Astrocyte of the hippocampus (primary cell): Measurements from ENCODE around the gene MAP4K2.
A peak's percentile ranks its signal among the peaks of the same experiment; 100 is the strongest.

ENCODE experiments used
- DNase-seq: peaks from one replicate; pipeline ENCODE4 v3.0.0; 2011; ENCODE audit warnings: low read depth, low spot score

Gene MAP4K2

DNA sequence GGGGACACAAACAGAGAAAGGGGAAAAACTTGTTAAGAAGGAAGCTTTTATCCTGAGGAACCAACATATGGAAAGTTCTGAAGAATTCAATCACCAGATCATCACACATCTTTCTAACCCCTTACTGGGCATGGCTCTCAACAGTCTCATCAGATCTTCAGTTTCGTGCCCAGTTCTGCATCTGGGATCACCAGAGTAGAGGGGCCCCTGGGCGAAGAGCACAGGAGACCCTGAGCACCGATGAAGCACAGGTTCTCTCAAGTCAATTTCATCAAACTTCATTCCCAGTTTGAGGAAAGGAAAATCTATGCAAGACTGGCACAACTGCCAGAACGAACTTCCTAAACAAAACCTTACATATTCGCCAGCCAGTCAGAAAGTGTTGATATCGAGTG is 34.7 kb downstream of the MAP4K2 start:
- no peak for DNase-seq

DNA sequence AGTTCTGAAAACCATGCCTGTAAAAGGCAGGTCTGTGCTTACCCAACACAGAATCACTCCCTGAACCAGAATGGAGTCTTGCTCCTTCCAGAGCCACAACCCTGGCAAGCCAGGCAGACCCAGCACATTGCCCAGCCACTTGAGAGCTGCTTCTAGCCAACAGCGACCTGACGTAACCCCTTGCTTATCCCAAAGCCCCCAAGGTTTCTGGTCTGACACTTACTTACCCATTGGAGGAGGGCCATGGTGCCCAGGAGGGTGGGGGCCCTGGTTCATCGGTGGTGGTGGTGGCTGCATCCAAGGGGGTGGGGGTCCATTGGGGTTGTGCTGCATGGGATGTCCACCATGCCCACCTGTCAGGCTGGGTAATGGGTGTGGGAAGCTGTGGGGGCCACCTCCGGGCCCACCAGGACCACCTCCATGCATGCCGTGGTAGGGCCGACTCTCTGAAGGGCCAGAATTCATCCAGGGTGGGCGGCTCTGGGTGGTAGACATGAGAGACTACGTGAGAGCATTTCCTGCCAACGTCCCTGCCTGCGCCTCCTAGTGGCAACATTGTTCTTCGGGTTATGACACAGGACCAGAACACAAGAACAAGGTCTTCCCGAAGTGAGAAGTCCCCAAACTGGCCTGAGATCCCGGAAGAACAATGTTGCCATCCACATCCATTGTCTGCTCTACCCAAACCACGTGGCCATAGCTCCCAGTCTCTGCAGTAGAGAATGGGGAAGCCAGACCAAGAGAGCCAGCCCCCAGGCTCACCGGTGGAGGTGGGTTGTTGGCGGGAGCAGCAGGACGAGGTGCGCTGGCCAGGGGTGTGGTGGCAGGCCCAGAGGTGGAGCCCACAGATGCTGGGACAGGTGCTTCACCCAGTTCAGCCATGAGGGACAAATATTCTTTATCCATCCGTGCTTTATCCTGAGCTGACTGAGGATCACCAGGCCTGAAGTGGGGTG is 35.4 kb downstream of the MAP4K2 start:
- peak; percentile 79 for DNase-seq

DNA sequence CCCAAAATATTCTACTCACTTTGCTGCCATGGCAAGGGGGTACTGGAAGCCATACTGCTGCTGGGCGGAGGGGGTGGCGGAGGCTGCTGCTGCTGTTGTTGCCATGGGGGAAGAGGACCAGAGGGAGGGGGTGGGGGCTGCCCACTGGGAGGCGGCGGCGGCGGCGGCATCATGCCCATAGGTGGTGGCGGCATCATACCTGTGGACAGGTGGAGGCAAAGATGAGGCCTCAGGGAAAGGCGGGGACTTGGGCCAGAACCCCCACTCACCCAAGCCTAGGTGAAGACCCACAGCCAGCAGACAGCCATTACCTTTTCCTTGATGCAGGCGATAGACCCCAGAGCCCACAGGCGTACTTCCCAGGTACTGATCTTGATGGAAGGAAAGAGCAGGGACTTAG is 36.1 kb downstream of the MAP4K2 start:
- no peak for DNase-seq

- no peak for DNase-seq
Observed at GRCh38 chr11:64765851-64766665, 37.0 kb downstream of the MAP4K2 start.

GRCh38 chr11:64765291-64765850 is 37.6 kb downstream of the MAP4K2 start:
- no peak for DNase-seq

DNA sequence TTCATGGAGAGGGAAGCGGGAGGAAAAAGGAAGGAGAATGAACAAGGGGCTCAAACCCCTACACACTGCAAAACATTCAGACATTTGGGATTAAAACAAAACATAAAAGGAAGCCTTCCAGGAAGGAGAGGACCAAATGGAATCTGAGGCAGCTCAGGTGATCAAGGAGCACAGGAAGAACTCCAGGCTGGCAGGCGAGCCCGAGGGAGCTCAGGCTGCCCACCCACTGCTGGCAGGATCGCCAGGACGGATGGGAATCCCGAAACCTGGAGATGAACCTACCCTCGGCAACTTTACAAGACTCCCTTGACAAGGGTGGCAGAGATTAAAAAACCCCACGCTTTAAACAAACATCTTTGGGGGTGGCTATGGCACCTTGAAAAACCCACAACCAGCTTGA is 38.3 kb downstream of the MAP4K2 start:
- DNase-seq = no peak

GRCh38 chr11:64764040-64764611 is 38.9 kb downstream of the MAP4K2 start:
- DNase-seq = no peak

DNA sequence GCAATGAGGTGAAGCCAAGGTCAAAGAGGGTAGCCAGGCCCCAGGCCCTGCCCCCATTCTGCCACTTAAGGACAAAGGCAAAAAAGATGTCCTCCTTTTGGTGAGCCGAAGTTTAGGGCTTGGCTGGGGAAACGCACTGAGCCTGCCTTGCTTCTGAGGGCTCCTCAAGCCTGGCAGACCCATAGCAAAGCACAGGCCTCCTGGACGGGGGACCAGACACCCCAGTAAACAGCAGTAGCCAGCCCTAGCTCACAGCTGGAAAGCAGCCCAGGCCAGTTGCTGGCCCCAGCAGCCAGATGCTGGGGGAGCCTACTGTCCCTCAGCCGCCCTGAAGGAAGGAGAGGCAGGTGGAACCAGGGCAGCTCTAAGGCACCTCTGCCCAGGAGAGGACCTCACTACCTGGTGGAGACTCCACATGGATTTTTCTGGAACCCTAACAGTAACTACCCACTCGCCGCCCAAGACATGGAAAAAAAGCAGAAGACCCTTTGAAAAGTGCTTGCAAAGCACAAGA is 39.4 kb downstream of the MAP4K2 start:
- no peak for DNase-seq

GRCh38 chr11:64762674-64763525 is 40.1 kb downstream of the MAP4K2 start:
- DNase-seq = peak; percentile 84

- no peak for DNase-seq
Observed at GRCh38 chr11:64762277-64762673, 40.7 kb downstream of the MAP4K2 start.

DNA sequence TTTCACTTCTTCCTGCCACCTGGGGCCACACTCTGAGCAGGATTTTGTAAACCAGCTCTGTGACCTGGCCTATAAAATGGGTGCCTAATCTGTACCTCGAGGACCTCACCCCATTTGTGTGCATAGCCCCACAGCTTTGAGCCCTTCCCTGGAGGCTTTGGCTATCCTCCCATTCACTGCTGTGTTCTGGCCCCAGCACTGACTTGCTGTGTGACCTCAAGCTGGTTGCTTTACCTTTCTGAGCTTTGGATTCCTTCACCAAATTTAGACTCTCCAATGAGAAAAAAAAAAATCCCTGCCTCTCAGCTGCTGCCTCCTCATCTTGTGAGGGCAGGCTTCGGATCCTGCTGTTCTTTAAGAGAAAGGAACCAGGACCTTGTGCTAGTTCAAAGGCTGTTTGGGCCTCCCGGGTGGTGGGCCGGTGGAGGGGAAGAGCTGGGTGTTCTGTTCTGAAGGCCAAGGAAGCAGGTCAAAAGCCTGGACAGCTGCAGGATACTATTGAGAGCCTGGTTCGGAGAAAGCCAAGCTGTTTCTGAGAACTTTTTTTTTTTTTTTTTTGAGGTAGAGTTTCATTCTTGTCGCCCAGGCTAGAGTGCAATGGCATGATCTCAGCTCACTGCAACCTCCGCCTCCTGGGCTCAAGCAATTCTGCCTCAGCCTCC is 42.1 kb downstream of the MAP4K2 start:
- no peak for DNase-seq

DNA sequence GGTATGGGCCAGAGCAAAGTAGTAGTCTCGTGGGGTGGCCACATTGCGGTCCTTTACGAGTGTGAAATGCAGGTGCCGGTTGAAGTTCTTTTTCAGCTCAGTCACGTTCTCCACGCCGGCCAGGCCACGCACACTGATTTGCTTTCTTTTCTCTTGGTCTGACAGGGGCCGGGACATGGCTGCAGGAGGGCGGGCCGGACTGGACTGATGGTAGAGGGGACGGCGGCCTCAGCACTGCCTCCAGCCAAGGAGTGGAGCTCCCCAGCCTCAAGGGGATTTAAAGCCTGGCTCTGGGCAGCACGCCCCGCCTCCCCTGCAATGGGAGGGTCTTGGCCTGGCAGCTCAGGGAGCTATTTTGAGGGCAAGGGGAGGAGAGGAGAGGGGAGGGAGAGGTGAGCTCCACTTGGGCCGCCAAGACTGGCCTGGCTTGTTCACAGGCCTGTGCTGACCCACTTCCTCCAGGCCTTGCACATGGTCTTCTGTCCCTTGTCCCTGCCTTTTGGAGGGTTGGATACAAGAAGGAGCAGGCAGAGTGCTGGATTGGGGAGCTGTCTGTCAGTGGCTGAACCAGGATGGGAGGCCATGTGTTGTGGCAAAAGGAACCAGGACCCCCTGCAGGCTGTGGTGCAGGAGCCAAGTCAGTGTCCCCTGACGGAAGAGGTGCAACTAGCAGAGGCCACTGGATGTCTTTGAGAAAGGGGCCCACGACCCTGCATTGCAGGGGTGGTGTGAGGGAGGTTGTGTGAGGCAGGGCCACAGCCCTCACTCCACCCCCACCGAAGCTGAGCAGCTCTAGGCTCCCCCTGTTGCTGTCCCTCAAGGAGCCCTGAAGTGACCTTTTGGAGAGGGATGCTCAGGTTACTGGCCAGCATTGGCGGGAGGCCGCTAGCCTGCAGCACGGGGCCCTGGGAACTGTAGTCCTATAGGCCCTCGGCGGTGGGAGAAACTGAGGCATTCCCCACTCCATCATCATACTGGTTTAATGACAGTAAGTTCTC is 43.0 kb downstream of the MAP4K2 start, which contains the start of gene PYGM:
PYGM (minus strand) TSS at position 253 of the 998 bp plus-strand sequence; CDS start at position 177, 76 bp downstream.
- DNase-seq = peak; percentile 68

- no peak for DNase-seq
Observed at GRCh38 chr11:64759131-64759721, 43.8 kb downstream of the MAP4K2 start.

- no peak for DNase-seq
Observed at GRCh38 chr11:64758330-64759079, 44.5 kb downstream of the MAP4K2 start.

- no peak for DNase-seq
Observed at GRCh38 chr11:64757549-64758329, 45.3 kb downstream of the MAP4K2 start.

GRCh38 chr11:64755681-64756361 is 47.2 kb downstream of the MAP4K2 start:
- no peak for DNase-seq
